ENCODE results near the gene RALGAPB.

DNA sequence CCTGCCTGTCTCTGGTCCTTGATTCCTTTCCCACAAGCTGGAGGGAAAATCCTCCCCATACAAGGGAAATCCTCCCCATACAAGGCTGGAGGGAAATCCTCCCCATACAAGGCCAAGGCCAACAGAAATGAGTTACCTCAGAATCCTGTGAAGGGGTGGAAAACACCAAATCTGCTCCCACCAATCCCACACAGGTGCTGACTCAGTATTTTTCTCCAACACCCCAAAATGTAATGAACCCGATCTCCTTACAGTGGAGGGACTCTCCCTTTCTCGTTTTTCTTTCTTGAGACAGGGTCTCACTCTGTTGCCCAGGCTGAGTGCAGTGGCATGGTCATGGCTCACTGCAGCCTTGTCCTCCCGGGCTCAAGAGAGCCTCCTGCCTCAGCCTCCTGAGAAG is 43.8 kb upstream of the RALGAPB start:
- no peak for TF ChIP-seq EP300 (IDR thresholded peaks at IDR 0.05; ENCODE audit: borderline replicate concordance)
- no peak for TF ChIP-seq CEBPB (IDR thresholded peaks at IDR 0.05)
- TF ChIP-seq REST (IDR thresholded peaks at IDR 0.05; ENCODE audit: low read depth) = no peak
- TF ChIP-seq, protein P1, sequence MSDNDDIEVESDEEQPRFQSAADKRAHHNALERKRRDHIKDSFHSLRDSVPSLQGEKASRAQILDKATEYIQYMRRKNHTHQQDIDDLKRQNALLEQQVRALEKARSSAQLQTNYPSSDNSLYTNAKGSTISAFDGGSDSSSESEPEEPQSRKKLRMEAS (IDR thresholded peaks at IDR 0.05) = no peak
- no peak for TF ChIP-seq TAF1 (IDR thresholded peaks at IDR 0.05; ENCODE audit: low read depth)
- no peak for TF ChIP-seq FOXM1 (IDR thresholded peaks at IDR 0.05; ENCODE audit: borderline replicate concordance, low read depth)
- no peak for TF ChIP-seq TEAD4 (IDR thresholded peaks at IDR 0.05)
- TF ChIP-seq YY1 (IDR thresholded peaks at IDR 0.05; ENCODE audit: low read depth) = no peak

Data from Ishikawa (cell line).